HUES48 (cell line): ENCODE measurements around the gene KBTBD6.

Source experiments
- H3K27ac ChIP-seq: one replicate; pipeline ENCODE4 v1.7.0; 2013; ENCODE audit warnings: low read depth, low read length, inconsistent platforms
- H3K27me3 ChIP-seq: 2 replicates; pipeline ENCODE4 v1.6.1; 2013; ENCODE audit warnings: mild to moderate bottlenecking, low read length; ENCODE audit not compliant: control insufficient read depth, insufficient read depth
- H3K36me3 ChIP-seq: 2 replicates; pipeline ENCODE4 v1.6.1; 2013; ENCODE audit warnings: low read length; ENCODE audit not compliant: control insufficient read depth, insufficient read depth
- H3K4me1 ChIP-seq: 2 replicates; pipeline ENCODE4 v1.6.1; 2013; ENCODE audit warnings: mild to moderate bottlenecking, low read length; ENCODE audit not compliant: control insufficient read depth, insufficient read depth
- H3K4me3 ChIP-seq: 2 replicates; pipeline ENCODE4 v1.5.1; 2013; ENCODE audit warnings: mild to moderate bottlenecking, low read depth, low read length
- H3K9ac ChIP-seq: 2 replicates; pipeline ENCODE4 v1.6.1; 2013; ENCODE audit warnings: mild to moderate bottlenecking, low read depth, low read length, moderate library complexity
- H3K9me3 ChIP-seq: 2 replicates; pipeline ENCODE4 v1.6.1; 2013; ENCODE audit warnings: low read length; ENCODE audit not compliant: control insufficient read depth, insufficient read depth

The KBTBD6 gene

DNA sequence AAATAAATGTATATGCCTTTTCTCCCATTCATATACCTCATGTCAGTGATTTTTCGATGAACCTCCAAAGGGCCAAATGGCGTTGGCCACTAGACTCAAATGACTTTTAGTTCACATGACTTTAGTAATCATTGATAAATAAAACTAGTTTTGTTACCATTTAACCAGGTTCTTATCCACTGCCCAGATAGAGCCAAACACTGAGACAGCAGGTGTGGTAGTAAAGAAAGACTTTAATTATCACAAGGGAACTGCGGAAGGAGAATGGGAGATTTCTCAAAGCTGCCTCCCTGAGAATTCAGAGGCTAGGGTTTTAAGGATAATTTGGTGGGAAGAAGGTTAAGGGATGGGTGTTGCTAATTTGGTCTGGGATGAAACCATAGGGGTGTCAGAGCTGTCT, 19.4 kb upstream of the KBTBD6 start:
- peaks cover 7% of the 10 kb centered on the region for H3K4me1 ChIP-seq
- H3K27ac ChIP-seq: no peak overlapping the region
- peaks cover 46% of the 10 kb centered on the region for H3K9me3 ChIP-seq
- H3K36me3 ChIP-seq: no peaks in the 10 kb centered on the region; the same call in 1 of the 2 replicates
- H3K27me3 ChIP-seq: no peaks in the 10 kb centered on the region
- no peak overlapping the region for H3K4me3 ChIP-seq
- H3K9ac ChIP-seq: no peak overlapping the region

- H3K4me1 ChIP-seq: no peaks in the 10 kb centered on the region
- peaks cover 46% of the 10 kb centered on the region for H3K9me3 ChIP-seq
- H3K36me3 ChIP-seq: no peaks in the 10 kb centered on the region; the same call in 1 of the 2 replicates
- H3K9ac ChIP-seq: no peak overlapping the region
- H3K27ac ChIP-seq: no peak overlapping the region
- no peaks in the 10 kb centered on the region for H3K27me3 ChIP-seq
- no peak overlapping the region for H3K4me3 ChIP-seq
These were observed 17.5 kb upstream of the KBTBD6 start for GRCh38 chr13:41150058-41150457.

DNA sequence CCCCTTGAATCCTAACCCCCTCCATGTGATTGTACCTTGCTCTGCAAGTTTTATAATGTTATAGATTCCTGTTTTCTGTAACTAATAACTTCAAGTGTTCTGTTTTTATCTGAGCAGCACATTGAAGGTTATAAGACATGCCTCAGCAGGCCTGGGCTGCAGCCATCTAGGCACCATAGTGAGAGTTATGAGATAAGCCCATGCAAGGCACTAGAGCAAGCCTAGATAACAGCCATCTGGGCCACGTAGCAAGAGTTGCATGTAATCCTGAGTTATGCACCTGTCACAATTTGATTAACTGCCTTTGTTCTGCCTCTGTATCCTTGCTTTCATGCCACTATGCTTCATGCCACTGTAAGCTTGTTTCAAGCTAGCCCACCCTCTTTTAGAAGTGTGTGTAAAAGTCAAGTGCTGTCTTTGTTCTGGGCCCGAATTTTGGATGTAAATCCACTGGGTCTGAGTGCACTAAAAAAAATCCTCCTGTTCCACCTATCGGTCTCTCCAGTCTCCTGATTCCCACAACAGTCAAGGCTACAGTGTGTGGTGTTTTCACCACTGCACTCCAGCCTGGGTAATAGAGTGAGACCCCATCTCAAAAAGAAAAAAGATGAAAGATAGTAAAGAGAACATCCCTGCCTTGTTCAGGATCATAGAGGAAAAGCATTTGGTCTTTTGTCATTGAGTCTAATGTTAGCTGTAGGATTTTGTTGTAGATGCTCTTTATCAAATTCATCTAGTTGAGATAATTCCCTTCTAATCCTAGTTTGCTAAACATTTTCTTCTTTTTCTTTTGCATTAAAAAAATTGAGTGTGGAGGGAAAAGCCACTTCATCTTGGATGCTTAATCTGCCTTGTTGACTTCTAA, 16.0 kb upstream of the KBTBD6 start:
- H3K9me3 ChIP-seq: peaks cover 46% of the 10 kb centered on the region

DNA sequence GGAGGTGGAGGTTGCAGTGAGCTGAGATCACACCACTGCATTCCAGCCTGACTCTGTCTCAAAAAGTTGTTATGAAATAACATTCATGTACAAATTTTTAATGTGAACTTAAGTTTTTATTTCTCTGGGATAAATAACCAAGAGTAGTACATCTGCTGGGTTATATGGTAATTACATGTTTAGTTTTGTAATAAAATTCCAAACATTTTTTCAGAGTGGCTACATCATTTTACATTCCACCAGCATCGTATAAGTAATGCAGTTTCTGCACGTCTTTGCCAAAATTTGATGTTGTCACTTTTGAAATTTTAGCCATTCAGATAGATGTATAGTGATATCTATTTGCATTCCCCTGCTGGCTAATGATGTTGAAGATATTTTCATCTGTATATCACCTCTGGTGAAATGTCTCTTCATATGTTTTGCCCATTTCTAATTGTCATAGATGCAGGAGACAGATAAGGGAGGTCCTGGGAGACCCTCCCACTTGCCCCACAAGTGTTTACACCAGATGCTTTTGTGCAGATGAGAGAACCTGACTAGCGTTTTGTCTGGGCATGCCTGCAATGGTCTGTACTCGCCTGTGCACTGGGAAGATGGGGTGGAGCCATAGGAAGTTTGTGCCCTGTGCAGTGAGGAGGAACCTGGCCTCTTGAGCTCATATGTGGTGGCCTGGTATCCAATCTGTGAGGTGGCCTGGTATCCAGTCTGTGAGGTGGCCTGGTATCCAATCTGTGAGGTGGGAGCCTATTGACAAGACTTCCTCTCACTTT, 12.7 kb upstream of the KBTBD6 start:
- H3K27ac ChIP-seq: no peak overlapping the region
- H3K9me3 ChIP-seq: peaks cover 33% of the 10 kb centered on the region
- no peaks in the 10 kb centered on the region; the same call in 1 of the 2 replicates for H3K36me3 ChIP-seq
- H3K4me1 ChIP-seq: no peaks in the 10 kb centered on the region
- no peaks in the 10 kb centered on the region for H3K27me3 ChIP-seq
- no peak overlapping the region for H3K9ac ChIP-seq
- H3K4me3 ChIP-seq: no peak overlapping the region

More for the DNA sequence above, 16.0 kb upstream of the KBTBD6 start:
- no peak overlapping the region for H3K4me3 ChIP-seq
- no peak overlapping the region for H3K9ac ChIP-seq
- H3K27me3 ChIP-seq: no peaks in the 10 kb centered on the region
- no peaks in the 10 kb centered on the region for H3K4me1 ChIP-seq
- H3K36me3 ChIP-seq: no peaks in the 10 kb centered on the region; the same call in 1 of the 2 replicates
- H3K27ac ChIP-seq: no peak overlapping the region

- Histone ChIP-seq H3K9ac (no peak overlapping the region), H3K9me3 (peaks cover 25% of the 10 kb centered on the region), H3K36me3 (no peaks in the 10 kb centered on the region; the same call in 1 of the 2 replicates), H3K4me1 (no peaks in the 10 kb centered on the region), H3K4me3 (no peak overlapping the region), H3K27me3 (no peaks in the 10 kb centered on the region), H3K27ac (no peak overlapping the region)
These were observed 12.0 kb upstream of the KBTBD6 start for GRCh38 chr13:41144576-41144975.

DNA sequence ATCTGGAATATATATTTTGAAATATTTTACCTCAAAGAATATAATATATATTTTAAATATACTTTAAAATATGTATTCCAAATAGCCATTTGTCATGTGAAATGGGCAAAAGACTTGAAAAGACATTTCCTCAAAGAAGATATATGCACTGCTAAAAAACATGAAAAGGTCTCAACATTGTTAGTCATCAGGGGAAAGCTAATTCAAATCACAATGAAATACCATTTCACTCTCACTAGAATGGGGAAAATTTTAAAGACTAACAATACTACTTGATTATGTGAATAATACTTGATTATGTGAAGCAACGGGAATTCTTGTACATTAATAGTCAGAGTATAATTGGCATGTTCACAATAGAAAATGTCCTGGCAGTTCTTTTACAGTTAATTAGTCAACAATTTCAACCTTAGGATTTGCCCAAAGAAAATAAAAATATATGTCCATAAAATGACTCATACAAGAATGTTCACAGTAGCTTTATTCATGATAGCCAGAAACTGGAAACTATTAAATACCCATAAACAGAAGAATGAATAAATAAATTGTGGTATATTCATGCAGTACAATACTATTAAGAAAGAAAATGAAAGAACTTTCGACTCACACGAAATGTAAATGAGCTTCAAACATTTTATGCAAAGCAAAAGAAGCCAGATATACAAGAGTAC, 6.8 kb upstream of the KBTBD6 start:
- Histone ChIP-seq H3K27me3 (no peaks in the 10 kb centered on the region), H3K9me3 (no peaks in the 10 kb centered on the region), H3K9ac (no peak overlapping the region), H3K36me3 (no peaks in the 10 kb centered on the region), H3K4me3 (no peak overlapping the region), H3K4me1 (no peaks in the 10 kb centered on the region; the same call in 1 of the 2 replicates), H3K27ac (no peak overlapping the region)

DNA sequence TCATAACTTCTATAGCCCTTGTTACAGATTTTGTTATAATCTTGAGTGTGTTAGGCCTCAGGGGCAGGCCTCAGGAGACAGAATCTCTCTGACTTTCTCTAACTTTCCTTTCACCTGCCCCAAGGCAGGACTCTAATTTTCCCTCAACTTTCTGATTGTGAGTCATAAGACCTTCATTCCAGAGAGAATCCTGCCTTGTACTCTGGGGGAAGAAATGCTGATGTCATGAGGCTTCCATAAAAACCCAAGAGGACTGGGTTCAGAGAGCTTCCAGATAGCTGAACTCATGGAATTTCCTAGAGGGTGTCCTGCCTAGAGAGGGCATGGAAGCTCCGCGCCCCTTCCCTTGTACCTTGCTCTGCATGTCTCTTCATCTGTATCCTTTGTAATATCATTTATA, 5.3 kb upstream of the KBTBD6 start:
- H3K4me1 ChIP-seq: no peaks in the 10 kb centered on the region; the same call in 1 of the 2 replicates
- H3K9ac ChIP-seq: no peak overlapping the region
- no peaks in the 10 kb centered on the region for H3K27me3 ChIP-seq
- H3K4me3 ChIP-seq: no peak overlapping the region
- no peaks in the 10 kb centered on the region for H3K9me3 ChIP-seq
- no peaks in the 10 kb centered on the region for H3K36me3 ChIP-seq
- no peak overlapping the region for H3K27ac ChIP-seq

GRCh38 chr13:41137241-41137640, 4.6 kb upstream of the KBTBD6 start:
- no peaks in the 10 kb centered on the region for H3K9me3 ChIP-seq
- H3K9ac ChIP-seq: no peak overlapping the region
- H3K4me1 ChIP-seq: no peaks in the 10 kb centered on the region; the same call in 1 of the 2 replicates
- no peaks in the 10 kb centered on the region for H3K27me3 ChIP-seq
- H3K36me3 ChIP-seq: no peaks in the 10 kb centered on the region
- no peak overlapping the region for H3K27ac ChIP-seq
- no peak overlapping the region for H3K4me3 ChIP-seq

GRCh38 chr13:41136396-41137031, 3.9 kb upstream of the KBTBD6 start:
- no peaks in the 10 kb centered on the region for H3K27me3 ChIP-seq
- no peaks in the 10 kb centered on the region; the same call in 1 of the 2 replicates for H3K4me1 ChIP-seq
- no peak overlapping the region for H3K9ac ChIP-seq
- no peaks in the 10 kb centered on the region for H3K9me3 ChIP-seq
- H3K4me3 ChIP-seq: no peak overlapping the region
- H3K36me3 ChIP-seq: no peaks in the 10 kb centered on the region
- H3K27ac ChIP-seq: no peak overlapping the region

DNA sequence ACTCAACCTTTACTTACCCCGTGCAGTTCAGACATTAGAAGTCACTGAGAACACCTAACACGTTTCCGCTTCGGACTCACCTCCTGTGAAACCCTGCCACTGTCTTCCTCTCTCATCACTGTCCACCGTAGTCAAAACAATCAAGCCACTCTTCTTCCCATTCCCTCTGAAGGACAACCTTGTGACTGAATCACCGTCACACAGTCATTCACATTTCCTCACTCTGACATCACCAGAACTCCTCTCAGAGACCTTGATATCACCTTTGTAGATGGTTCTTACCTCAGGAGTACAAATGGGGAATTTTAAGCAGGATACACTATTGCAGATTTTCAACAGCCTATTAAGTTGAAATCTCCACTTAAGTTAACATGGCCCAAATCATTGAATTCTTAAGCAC, 1.3 kb upstream of the KBTBD6 start:
- no peaks in the 10 kb centered on the region for H3K27me3 ChIP-seq
- peaks cover 11% of the 10 kb centered on the region for H3K4me1 ChIP-seq

More for the DNA sequence above, 1.3 kb upstream of the KBTBD6 start:
- Histone ChIP-seq H3K36me3 (peaks cover 4% of the 10 kb centered on the region; the same call in 1 of the 2 replicates), H3K27ac (no peak overlapping the region), H3K9ac (no peak overlapping the region), H3K4me3 (peak overlapping the region; percentile 95; the same call in 1 of the 2 replicates), H3K9me3 (no peaks in the 10 kb centered on the region)
